ENCODE data around the gene NABP1.

Gene NABP1

GRCh38 chr2:191646163-191646902, 31.6 kb upstream of the NABP1 start:
- H3K4me3 ChIP-seq (ENCODE audit: low read depth, low read length), result no peak overlapping the region

DNA sequence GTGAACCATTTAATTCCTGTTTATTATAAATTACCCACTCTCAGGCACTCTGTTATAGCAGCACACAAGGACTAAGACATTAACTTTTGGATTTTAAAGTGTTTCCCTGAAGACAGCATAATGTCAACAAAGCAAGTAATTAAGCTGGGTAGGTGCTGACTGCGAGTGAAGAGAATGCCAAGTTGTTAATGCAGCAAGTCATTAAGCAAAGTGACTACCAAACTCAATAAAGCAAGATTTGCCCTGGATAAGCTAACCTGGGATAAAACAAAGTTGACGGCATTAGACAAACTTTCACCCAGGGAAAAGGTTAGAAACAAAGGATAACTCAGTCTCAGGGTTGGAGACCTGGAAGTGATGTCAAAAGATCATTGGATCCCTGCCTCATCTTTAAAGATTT, 28.4 kb upstream of the NABP1 start:
- no peak overlapping the region for H3K4me3 ChIP-seq (ENCODE audit: low read depth, low read length)

GRCh38 chr2:191650896-191651773, 26.8 kb upstream of the NABP1 start:
- no peak overlapping the region for H3K4me3 ChIP-seq (ENCODE audit: low read depth, low read length)

DNA sequence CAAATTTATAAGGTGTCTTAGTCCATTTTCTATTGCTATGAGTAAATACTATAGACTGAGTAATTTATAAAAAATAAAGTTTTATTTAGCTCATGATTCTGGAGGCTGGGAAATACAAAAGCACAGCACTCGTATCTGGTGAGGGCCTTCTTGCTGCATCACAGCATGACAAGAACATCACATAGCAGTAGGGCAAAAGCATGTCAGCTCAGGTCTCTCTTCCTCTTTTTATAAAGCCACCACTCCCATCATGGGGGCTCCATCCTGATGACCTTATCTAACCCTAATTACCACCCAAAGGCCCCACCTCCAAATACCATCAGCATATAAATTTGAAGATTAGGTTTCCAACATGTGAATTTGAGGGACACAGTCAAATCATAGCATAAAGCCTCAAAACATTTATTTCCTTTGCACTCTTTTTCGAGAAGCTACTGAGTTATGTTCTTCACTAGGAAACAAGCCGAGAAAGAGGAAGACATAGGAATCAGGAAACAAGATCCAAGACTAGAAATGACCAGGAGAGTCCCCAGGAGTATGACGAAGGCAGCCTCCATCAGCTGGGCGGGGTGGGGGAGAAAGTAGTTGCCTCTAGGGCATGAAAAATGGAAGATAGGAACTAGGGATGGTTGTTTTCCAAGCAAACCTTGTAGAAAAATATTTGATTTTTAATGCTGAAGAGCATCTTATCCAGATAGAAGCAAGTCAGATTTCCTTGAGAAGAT, 24.1 kb upstream of the NABP1 start:
- no peak overlapping the region for H3K4me3 ChIP-seq (ENCODE audit: low read depth, low read length)

DNA sequence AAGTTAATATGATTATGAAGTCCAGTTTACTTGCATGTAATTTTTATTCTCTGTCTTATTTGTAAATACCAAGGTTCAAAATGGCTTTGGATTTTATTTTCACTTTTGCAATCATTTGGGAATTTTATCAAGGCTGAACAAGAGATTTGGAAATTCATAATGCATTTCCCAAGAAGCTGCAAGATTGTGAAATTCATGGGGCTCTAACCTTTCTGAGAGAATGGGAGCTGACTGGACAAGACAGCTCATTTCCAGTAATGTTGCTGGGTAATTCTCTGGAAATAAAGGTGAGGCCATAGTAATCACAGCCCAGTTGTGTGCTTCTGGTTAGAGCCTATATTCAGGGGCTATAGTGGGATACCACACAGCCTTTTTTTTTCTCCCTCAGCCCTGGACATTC, 21.5 kb upstream of the NABP1 start:
- no peak overlapping the region for H3K4me3 ChIP-seq (ENCODE audit: low read depth, low read length)

- no peak overlapping the region for H3K4me3 ChIP-seq (ENCODE audit: low read depth, low read length)
Measured at GRCh38 chr2:191656792-191657191, 21.1 kb upstream of the NABP1 start.

DNA sequence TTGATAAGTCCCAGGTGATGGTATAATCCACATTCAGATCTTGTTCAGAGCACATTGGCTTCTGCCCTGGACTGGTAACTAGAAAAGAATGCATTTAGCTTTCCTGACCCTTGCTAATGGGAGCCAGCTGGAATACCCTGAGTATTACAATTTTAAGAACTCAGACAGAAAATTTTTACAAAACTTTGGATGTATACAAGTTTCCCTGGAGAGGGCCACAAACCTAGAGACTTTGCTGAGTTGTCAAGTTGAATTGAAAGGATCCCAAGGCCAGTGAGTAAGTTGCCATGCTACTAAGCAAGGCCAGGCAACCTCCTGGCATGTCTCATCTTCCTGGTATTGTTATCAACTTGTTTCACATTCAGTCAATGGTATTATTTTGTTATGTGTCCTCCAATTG, 20.0 kb upstream of the NABP1 start:
- H3K4me3 ChIP-seq (ENCODE audit: low read depth, low read length), result no peak overlapping the region

DNA sequence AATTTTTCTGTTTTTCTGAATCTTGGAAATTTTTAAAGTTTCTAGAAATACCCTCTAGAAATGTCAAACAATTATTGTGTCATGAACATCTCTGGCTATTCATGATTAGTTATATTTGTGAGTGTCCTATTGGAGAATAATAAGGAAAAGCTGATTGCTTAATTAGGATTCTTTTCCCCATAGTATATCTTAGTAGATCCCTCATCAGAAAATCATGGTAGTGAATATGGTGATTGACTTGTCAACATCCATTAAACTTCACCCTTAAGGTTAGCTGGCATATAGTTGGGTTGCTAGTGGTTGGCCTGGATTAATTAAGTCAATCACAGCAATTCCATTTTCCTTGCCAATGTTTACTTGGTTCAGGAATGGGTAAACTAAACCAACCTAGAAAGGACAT, 18.7 kb upstream of the NABP1 start:
- no peak overlapping the region for H3K4me3 ChIP-seq (ENCODE audit: low read depth, low read length)

- H3K4me3 ChIP-seq (ENCODE audit: low read depth, low read length), result no peak overlapping the region
Measured at GRCh38 chr2:191660575-191660974, 17.4 kb upstream of the NABP1 start.

DNA sequence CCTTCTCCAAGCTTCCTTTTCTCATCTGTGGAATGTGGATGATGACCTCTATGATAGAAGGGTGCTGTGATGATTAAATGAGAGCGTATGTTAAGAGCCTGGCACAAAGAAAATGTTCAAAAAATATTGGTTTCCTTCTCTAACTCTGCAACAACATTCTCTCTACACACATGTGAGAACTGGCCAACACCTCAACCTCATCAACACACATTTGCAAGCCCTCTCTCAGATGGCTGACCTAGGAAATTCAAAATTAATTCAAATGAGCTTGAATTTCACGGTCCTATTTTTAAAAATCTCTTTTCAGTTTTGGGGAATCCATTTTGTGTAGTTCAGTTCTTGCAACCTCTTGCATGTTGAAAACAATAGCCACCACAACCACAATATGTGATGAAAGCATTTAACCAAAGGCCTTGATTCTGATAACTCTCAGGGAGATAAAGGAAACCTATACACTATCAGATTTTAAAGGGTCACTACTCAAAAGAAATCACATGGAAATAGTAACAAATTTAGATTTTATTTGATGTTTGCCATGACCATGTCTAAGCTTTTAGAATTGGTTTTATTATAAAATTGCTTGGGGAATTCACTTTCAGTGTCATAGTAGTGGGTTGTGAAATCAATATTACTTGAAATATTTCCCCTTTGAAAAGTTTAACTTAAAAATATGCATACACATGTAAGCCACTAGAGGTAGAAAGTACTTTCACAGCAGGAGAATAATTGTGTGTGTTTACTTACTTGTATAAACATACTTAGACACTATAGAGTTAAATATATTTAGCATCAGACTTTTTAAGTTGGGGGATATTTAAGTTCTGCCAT, 16.6 kb upstream of the NABP1 start:
- H3K4me3 ChIP-seq (ENCODE audit: low read depth, low read length), result no peak overlapping the region

DNA sequence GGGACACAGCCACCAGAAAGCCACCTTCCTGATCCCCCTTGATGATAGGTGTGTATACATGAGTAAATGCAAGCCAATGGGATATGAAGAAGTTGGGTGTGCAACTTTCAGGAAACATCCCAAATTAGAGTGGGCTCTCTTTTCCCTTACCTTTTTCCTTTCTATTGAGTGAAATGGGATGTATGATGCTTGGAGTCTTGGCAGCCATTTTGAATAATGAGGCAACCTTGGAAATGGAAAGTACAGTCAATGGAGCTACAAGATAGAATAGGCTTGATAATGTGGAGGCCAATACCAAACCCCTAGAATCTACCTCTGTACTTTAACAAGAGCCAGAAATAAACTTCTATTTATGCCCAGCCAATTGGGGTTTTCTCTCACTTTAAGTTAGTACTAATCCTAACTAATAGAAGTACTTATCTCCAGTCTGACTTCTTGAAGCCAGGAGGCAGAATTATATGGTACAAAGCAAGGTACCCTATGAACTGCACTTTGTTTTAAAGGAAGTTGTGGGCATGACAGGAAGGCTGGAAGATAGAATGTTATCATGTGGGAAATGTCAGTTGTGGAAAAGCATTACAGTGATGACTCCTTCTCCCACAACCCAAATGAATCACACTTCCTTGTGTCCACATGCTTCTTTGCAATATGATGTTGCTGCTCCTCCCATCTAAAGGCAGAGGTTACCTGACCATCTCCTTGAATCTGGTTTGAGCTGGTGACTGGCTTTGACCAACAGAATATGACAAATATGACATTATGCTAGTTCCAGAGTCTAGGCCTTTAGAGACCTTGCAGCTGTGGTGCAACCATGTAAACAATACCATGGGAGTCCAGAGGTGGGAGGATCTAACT, 12.9 kb upstream of the NABP1 start:
- H3K4me3 ChIP-seq (ENCODE audit: low read depth, low read length), result no peak overlapping the region

GRCh38 chr2:191666226-191666625, 11.7 kb upstream of the NABP1 start:
- H3K4me3 ChIP-seq (ENCODE audit: low read depth, low read length), result no peak overlapping the region

DNA sequence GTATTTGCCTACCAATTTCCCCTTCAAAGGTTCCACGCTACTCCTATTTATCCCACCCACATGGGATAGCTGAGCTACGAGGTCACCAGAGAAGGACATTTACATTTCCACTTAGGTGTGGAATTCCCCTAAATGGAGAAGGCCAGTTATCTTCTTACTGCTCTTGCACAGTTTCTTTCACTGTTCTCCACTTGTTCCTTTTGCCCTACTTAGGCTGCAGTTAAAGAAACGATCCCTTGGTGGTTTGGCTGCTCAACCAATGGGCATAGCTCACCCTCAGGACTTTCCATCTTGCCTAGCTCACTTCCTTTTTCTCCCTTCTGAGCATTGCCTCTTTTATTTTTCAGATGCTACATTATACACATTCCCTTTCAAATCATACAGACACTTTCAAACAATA, 11.2 kb upstream of the NABP1 start:
- H3K4me3 ChIP-seq (ENCODE audit: low read depth, low read length), result no peak overlapping the region

DNA sequence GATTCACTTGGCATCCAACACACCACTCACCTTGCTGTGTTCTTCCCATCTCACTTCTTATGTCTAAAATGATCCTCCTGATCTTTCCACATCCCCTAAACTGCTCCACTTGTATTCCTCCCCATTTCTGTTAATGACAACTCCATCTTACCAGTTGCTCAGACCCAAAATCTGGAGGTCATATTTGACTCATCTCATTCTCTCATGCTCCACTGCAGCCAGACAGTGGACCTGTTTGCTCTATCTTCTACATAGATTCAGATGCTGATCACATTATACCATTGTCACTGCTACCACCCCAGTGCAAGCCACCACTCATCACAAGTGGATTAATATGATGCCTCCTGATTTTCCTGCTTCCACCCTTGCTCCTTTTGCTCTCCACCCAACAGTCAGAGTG, 7.9 kb upstream of the NABP1 start:
- no peak overlapping the region for H3K4me3 ChIP-seq (ENCODE audit: low read depth, low read length)

DNA sequence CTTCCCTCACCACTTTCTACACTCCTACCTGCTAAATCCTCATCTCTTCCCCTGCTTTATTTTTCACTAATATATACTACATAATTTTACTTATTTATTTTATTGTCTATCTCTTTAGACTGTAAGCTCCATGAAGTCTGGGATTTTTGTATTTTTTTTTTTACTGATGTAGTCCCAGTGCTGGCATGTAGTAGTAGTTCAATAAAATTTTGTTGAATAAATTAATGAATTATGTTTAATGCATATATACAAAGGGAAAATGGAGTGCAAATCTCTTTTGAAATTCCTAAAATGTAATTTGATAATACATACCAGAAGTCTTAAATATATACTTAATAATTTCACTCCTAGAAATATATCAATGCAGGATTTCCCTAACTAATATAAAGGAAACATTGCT, 7.1 kb upstream of the NABP1 start:
- H3K4me3 ChIP-seq (ENCODE audit: low read depth, low read length), result no peak overlapping the region

- H3K4me3 ChIP-seq (ENCODE audit: low read depth, low read length), result no peak overlapping the region
Measured at GRCh38 chr2:191675807-191676721, 1.9 kb upstream of the NABP1 start.

DNA sequence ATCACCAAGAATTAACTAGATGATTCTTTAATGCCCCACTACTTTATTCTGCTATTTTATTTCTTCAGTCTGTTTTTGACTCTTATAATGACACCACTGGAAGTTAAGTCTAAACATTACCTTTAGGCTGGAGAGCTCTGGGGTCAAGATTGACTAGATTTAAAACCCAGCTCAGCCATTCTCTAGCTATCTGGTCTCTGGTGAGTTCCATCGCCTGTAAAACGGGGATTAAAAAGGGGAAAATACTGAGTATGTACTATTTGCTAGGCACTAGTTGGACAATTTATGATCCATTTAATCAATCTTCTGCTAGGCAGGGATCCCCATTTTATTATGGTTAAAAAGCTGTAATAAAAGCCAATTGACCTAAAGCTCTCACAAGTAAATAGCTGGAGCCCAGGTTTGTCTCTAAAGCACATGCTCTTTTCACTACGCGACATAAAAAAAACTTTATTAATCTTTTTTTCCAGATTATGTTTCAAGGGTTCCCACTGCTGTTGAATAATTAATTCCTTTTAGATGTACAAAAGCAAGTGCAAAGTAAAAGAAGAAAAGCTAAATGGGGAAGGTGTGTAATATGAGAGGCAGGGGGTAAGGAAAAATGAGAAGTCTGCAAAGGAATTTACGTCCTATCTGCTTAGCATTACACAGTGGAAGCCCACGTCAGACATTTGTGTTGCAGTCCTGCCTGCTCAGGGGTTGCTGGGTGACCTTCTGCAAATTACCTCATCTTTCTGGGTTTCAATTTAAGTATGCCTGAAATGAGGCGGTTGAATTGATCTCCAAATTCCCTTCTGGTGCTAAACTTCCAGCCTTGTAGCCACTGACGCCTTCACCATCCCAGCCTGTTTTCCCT, 918 bp upstream of the NABP1 start:
- H3K4me3 ChIP-seq (ENCODE audit: low read depth, low read length), result peak overlapping the region; percentile 65
